Measurements from ENCODE around the gene DEPP1.

- TF ChIP-seq POLR2A (IDR thresholded peaks at IDR 0.05): no peak
- TF ChIP-seq, protein P1, sequence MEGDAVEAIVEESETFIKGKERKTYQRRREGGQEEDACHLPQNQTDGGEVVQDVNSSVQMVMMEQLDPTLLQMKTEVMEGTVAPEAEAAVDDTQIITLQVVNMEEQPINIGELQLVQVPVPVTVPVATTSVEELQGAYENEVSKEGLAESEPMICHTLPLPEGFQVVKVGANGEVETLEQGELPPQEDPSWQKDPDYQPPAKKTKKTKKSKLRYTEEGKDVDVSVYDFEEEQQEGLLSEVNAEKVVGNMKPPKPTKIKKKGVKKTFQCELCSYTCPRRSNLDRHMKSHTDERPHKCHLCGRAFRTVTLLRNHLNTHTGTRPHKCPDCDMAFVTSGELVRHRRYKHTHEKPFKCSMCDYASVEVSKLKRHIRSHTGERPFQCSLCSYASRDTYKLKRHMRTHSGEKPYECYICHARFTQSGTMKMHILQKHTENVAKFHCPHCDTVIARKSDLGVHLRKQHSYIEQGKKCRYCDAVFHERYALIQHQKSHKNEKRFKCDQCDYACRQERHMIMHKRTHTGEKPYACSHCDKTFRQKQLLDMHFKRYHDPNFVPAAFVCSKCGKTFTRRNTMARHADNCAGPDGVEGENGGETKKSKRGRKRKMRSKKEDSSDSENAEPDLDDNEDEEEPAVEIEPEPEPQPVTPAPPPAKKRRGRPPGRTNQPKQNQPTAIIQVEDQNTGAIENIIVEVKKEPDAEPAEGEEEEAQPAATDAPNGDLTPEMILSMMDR (IDR thresholded peaks at IDR 0.05): no peak
These were observed 51.3 kb downstream of the DEPP1 start for GRCh38 chr10:44927352-44927751.
